A172 (cell line): ENCODE measurements around the gene OR51B2. TPM values are rescaled to one million over a fixed set of nuclear protein-coding genes. Genes with fewer than 3 reads are reported as not detected.
"Not testable (repeated sequence)": the region's sequence is repeated elsewhere in the genome, so short reads cannot be mapped to it uniquely, and the experiment has no call there.

Experiments
- DNase-seq: peaks from one replicate; pipeline ENCODE4 v3.0.0-alpha.2; 2015; ENCODE audit warnings: low spot score
- total RNA-seq: library from RNA; depleted of rRNA; stranded (reverse); fragments of >200 nt; shearing (Covaris generic); gene quantifications from 2 replicates; pipeline ENCODE4 v1.2.3, GENCODE V29; 2014; rRNA removed

The OR51B2 gene
- total RNA-seq: 0.29 and 1.5 TPM in 2 replicates

GRCh38 chr11:5324197-5324596, at the start of gene OR51B2:
TSS of gene OR51B2 (minus strand) at chr11:5324297. CDS start at chr11:5324297, 0 bp downstream.
- no peak for DNase-seq

- peak; percentile 16 for DNase-seq
These were observed 45.7 kb upstream of the OR51B2 start for GRCh38 chr11:5369789-5370188.

- no peak for DNase-seq
These were observed 44.5 kb upstream of the OR51B2 start for GRCh38 chr11:5368502-5369043.

GRCh38 chr11:5367448-5368074, 43.5 kb upstream of the OR51B2 start:
- peak; percentile 54 for DNase-seq

- DNase-seq: peak; percentile 21
These were observed 42.8 kb upstream of the OR51B2 start for GRCh38 chr11:5366856-5367255.

- not testable (repeated sequence) for DNase-seq
These were observed 42.3 kb upstream of the OR51B2 start for GRCh38 chr11:5366365-5366764.

- DNase-seq: peak; percentile 88
These were observed 40.1 kb upstream of the OR51B2 start for GRCh38 chr11:5364214-5364613.

GRCh38 chr11:5363679-5364078, 39.6 kb upstream of the OR51B2 start:
- peak; percentile 10 for DNase-seq

- DNase-seq: peak; percentile 61
These were observed 38.0 kb upstream of the OR51B2 start for GRCh38 chr11:5362017-5362625.

GRCh38 chr11:5356031-5356430, 31.9 kb upstream of the OR51B2 start:
- DNase-seq: not testable (repeated sequence)

GRCh38 chr11:5351208-5351607, 27.1 kb upstream of the OR51B2 start, which contains the start of gene OR51B6:
TSS of gene OR51B6 (plus strand) at chr11:5351508. CDS start at chr11:5351508, 0 bp downstream.
- DNase-seq: no peak

- no peak for DNase-seq
These were observed 25.5 kb upstream of the OR51B2 start for GRCh38 chr11:5349550-5349949.

GRCh38 chr11:5348551-5349194, 24.6 kb upstream of the OR51B2 start:
- DNase-seq: no peak

- no peak for DNase-seq
These were observed 21.7 kb upstream of the OR51B2 start for GRCh38 chr11:5345831-5346230.

- DNase-seq: no peak
These were observed 19.6 kb upstream of the OR51B2 start, which contains the start of gene OR51B5 for GRCh38 chr11:5343474-5344335. TSS of gene OR51B5 (minus strand) at chr11:5343524. CDS start at chr11:5343524, 0 bp downstream.

- DNase-seq: no peak
These were observed 15.8 kb upstream of the OR51B2 start for GRCh38 chr11:5339771-5340322.

- not testable (repeated sequence) for DNase-seq
These were observed 13.2 kb upstream of the OR51B2 start for GRCh38 chr11:5337253-5337652.

- DNase-seq: peak; percentile 17
These were observed 12.2 kb upstream of the OR51B2 start for GRCh38 chr11:5336331-5336730.

GRCh38 chr11:5335170-5335569, 11.1 kb upstream of the OR51B2 start:
- no peak for DNase-seq

GRCh38 chr11:5317292-5317691, 6.8 kb downstream of the OR51B2 start:
- DNase-seq: no peak
